ENCODE measurements around the gene TPD52L2. TPM values are rescaled to one million over a fixed set of nuclear protein-coding genes. Genes with fewer than 3 reads are reported as not detected.
"Not testable (repeated sequence)": the region's sequence is repeated elsewhere in the genome, so short reads cannot be mapped to it uniquely, and the experiment has no call there.

The TPD52L2 gene
- total RNA-seq, 2 experiments from 2014 or later = 54.0 to 56.3 TPM

DNA sequence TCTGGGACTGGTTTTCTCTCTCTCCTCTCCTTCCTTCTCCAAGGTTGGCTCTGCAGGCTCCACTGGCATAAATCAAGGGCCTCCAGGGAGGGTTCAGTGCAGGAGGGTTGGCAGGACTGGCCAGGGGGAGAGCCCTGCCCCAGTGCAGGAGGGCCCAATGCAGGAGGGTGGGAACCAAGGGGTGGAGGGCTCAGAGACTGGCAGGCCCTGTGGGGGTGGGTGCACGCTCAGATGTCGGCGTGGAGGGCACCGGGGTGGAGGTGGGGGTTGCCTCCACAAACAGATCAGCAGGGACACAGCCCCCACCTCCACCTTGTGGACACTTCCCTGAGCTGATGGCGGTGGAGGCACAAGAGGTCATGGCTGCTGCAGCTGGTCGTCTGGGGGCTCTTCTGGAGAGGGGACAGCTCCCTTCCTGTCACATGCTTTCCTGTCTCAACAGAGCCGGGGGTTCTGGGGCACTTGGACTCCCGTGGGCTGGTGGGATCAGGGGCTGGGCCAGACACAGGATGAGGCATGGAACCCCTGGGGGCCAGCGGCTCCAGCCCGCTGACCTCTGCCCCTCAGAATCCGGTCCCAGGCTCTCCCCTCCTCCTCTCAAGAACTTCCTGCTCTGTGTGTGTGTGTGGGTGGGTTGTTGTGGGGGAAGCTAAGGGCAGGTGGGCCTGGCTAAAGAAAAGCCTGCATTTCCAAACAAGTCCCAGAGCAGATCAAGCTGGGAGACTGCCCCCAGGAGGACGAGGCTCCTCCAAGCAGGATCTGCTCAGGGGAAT is 6.5 kb upstream of the TPD52L2 start:
- no peak for DNase-seq
- Mint-ChIP-seq H3K4me1 (peaks cover 31% of the 10 kb centered on the region), H3K4me3 (no peak overlapping the region), H3K27me3 (no peaks in the 10 kb centered on the region), H3K27ac (no peak overlapping the region), H3K9me3 (ENCODE audit: low read depth) (no peaks in the 10 kb centered on the region), H3K36me3 (ENCODE audit: low read depth) (peaks cover 17% of the 10 kb centered on the region)
- POLR2A ChIA-PET = no interaction called here
- CTCF ChIA-PET = interaction anchor here (0.6 kb wide), 1 partner anchor 90 kb away, joined by 4 read pairs; no protein-coding TSS in a partner anchor
- intact Hi-C loops (cut with DNase I, micrococcal nuclease) = no loop called here
- ATAC-seq = peak; percentile 17

DNA sequence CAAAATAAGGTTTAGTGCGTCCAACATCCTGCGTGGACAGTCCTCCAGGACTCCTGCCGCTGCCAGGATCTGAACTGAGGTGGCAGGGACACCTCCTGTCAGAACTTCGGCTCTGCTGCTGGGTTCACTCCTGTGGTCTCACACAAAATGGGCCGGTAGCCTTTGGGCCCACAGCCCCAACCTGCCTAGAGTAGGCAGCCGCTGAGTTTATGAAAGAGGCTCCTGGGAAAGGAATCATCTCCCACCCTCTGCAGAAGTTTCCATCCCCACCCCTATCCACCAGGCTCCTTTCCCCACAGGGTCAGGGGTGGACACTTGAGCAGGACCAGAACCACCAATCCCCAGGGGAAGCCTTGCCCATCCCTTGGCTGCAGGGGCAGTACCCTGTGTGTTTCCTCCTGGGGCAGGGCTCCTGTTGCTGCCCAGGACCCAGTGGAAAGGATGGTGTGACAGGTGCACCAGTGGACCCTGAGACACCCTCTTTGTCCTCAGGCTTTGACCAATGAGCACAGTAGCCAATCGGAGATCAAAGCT is 5.8 kb upstream of the TPD52L2 start:
- no peaks in the 10 kb centered on the region for H3K27me3 Mint-ChIP-seq
- ATAC-seq (no peak), DNase-seq (no peak)
- intact Hi-C loops (cut with DNase I, micrococcal nuclease) = no loop called here
- H3K4me3 Mint-ChIP-seq = no peak overlapping the region
- H3K27ac Mint-ChIP-seq = no peak overlapping the region
- no peaks in the 10 kb centered on the region for H3K9me3 Mint-ChIP-seq (ENCODE audit: low read depth)
- H3K4me1 Mint-ChIP-seq = peaks cover 37% of the 10 kb centered on the region
- CTCF ChIA-PET = no interaction called here
- H3K36me3 Mint-ChIP-seq (ENCODE audit: low read depth) = peaks cover 21% of the 10 kb centered on the region
- POLR2A ChIA-PET = no interaction called here

DNA sequence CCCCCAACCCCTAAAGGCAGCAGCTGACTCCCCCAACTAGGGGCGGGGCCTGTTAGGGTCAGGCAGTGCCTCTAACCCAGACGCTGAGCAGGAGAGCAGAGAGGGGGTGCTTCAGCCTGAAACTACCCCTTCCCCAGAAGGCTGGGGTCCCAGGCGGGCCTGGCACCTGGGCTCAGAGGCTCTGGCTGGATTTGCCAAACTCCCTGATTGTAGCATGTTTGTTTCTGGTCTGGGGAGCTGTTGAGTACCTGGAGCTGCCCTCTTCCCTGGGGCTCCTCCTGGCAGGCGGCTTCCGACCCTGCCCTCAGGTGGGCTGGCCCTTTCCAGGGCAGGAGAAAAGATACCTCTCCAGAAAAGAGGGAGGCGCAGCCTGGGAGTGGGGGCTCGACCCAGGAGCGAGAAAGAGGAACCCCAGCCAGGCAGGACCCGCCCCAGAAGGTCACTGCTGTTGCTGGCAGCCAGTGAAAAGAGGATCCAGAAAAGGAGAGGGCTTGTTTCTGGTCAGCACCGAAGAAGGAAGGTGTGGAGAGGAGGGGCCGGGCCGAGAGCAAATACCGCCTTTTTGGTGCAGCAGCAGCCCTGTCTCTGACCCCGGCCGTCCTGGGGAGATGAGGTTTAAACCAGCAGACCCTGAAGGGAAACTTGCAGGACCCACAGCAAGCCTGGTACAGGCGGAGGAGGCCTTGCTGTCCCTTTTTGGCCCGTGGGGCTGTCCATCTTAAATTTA is 4.6 kb upstream of the TPD52L2 start:
- DNase-seq (no peak), ATAC-seq (no peak)
- H3K4me1 Mint-ChIP-seq = peaks cover 37% of the 10 kb centered on the region
- H3K9me3 Mint-ChIP-seq (ENCODE audit: low read depth) = no peaks in the 10 kb centered on the region
- POLR2A ChIA-PET = no interaction called here
- H3K4me3 Mint-ChIP-seq = no peak overlapping the region
- H3K36me3 Mint-ChIP-seq (ENCODE audit: low read depth) = peaks cover 21% of the 10 kb centered on the region
- CTCF ChIA-PET = no interaction called here
- no peak overlapping the region for H3K27ac Mint-ChIP-seq
- no peaks in the 10 kb centered on the region for H3K27me3 Mint-ChIP-seq
- intact Hi-C loops (cut with DNase I, micrococcal nuclease) = loop anchor here (5.0 to 10.0 kb wide), 3 partner anchors 73 to 646 kb away; partner anchors contain the start of genes PTK6 (in 1 of the 2) and YTHDF1 (in 1 of the 2)

DNA sequence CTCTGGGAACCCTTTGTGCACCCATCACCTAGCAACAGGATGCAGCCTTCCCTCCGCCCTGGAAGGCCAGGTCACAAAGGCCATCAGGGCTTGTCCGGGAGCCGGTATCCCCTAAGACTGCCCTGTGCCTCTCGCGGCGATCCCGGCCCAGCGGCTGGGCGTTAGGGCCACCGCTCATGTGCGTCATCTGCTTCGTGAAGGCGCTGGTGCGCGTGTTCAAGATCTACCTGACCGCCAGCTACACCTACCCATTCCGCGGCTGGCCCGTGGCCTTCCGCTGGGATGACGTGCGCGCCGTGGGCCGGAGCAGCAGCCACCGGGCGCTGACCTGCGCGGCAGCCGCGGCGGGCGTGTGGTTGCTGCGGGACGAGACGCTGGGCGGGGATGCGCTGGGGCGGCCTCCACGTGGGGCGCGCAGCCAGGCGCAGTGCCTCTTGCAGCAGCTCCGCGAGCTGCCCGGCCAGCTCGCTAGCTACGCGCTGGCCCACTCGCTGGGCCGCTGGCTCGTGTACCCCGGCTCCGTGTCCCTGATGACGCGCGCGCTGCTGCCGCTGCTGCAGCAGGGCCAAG is 3.6 kb upstream of the TPD52L2 start, which contains the start of gene ABHD16B:
Gene ABHD16B (plus strand): TSS at position 134 of the 570 bp plus-strand sequence. CDS start 43 bp downstream, at position 177.
- CTCF ChIA-PET = no interaction called here
- H3K36me3 Mint-ChIP-seq (ENCODE audit: low read depth) = peaks cover 21% of the 10 kb centered on the region
- H3K27ac Mint-ChIP-seq = no peak within 1 kb of the TSS
- intact Hi-C loops (cut with DNase I, micrococcal nuclease) = loop anchor here (5.0 to 10.0 kb wide), 3 partner anchors 74 to 647 kb away; partner anchors contain the start of genes PTK6 (in 1 of the 2) and YTHDF1 (in 1 of the 2)
- H3K4me3 Mint-ChIP-seq = no peak within 1 kb of the TSS
- POLR2A ChIA-PET = no interaction called here
- no peaks in the 10 kb centered on the region for H3K27me3 Mint-ChIP-seq
- ATAC-seq (no peak), DNase-seq (no peak)
- H3K4me1 Mint-ChIP-seq = peaks cover 43% of the 10 kb centered on the region
- H3K9me3 Mint-ChIP-seq (ENCODE audit: low read depth) = no peaks in the 10 kb centered on the region

- ATAC-seq (no peak), DNase-seq (no peak)
- POLR2A ChIA-PET = interaction anchor here (0.6 kb wide), 1 partner anchor 152 kb away, joined by 3 read pairs; no protein-coding TSS in a partner anchor
- Mint-ChIP-seq H3K27ac (no peak overlapping the region), H3K9me3 (ENCODE audit: low read depth) (no peaks in the 10 kb centered on the region), H3K36me3 (ENCODE audit: low read depth) (peaks cover 21% of the 10 kb centered on the region), H3K4me1 (peaks cover 40% of the 10 kb centered on the region), H3K4me3 (no peak overlapping the region), H3K27me3 (no peaks in the 10 kb centered on the region)
- CTCF ChIA-PET = interaction anchor here (0.6 to 1.8 kb wide), 5 partner anchors 61 to 156 kb away, joined by 3 to 4 read pairs (median 3); partner anchors contain the start of genes ARFRP1, UCKL1 and ZGPAT
- intact Hi-C loops (cut with DNase I, micrococcal nuclease) = loop anchor here (5.0 to 10.0 kb wide), 3 partner anchors 75 to 647 kb away; partner anchors contain the start of genes PTK6 (in 1 of the 2) and YTHDF1 (in 1 of the 2)
Observed at GRCh38 chr20:63861981-63862901, 2.8 kb upstream of the TPD52L2 start.

DNA sequence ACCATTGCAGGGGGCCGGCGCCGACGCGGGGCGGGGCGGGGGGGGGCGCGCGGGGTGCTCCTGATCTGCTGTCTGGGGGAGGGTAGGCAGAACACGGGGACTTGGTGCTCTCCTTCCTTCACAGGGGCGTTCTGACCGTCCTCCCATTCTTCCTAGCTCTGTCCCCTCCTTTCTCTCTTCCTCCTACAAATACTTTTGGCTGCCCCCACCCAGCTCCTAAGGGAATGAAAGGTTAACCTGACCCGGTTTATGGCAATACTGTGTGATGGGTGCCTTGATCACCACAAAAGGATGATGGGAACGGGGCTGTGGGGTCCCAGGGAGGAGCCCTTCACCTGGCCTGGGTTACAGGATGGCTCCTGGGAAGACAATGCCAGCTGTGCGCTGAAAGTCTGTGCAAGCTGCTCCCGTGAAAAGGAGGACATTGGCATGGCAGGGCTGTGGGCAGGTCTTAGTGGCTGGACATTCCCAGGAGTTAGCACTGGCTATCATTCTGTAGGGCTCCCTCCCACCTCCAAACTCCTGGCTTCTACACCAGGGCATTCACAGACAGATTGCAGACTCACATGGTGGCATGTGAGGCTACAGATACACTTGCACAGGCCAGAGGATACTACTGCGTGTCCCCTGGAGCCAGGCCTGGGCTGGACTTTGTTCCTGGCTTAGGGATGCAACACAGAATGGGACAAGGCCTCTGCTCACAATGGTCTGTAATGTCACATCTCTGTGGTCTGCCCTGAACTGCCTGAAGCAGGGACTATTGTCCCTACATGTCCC is 1.9 kb upstream of the TPD52L2 start:
- CTCF ChIA-PET = interaction anchor here (0.6 to 3.2 kb wide), 8 partner anchors 13 to 157 kb away, joined by 3 to 15 read pairs (median 3); partner anchors contain the start of genes ARFRP1, UCKL1 and ZGPAT
- H3K4me1 Mint-ChIP-seq = peaks cover 37% of the 10 kb centered on the region

GRCh38 chr20:63863798-63864544 is 1.1 kb upstream of the TPD52L2 start:
- no peaks in the 10 kb centered on the region for H3K27me3 Mint-ChIP-seq
- intact Hi-C loops (cut with DNase I, micrococcal nuclease) = loop anchor here (1.0 to 10.0 kb wide), 9 partner anchors 77 to 649 kb away; partner anchors contain the start of genes ARFRP1 (in 2 of the 2), PTK6 (in 1 of the 2) and YTHDF1 (in 1 of the 2)
- peaks cover 30% of the 10 kb centered on the region for H3K4me1 Mint-ChIP-seq
- ChIA-PET CTCF (interaction anchor here (0.6 to 3.2 kb wide), 9 partner anchors 13 to 157 kb away, joined by 3 to 15 read pairs (median 3); no protein-coding TSS in a partner anchor), POLR2A (no interaction called here)
- peak overlapping the region; percentile 79 for H3K4me3 Mint-ChIP-seq
- DNase-seq (peak; percentile 86), ATAC-seq (peak; percentile 71)
- H3K27ac Mint-ChIP-seq = peak overlapping the region; percentile 92
- H3K36me3 Mint-ChIP-seq (ENCODE audit: low read depth) = peaks cover 28% of the 10 kb centered on the region
- no peaks in the 10 kb centered on the region for H3K9me3 Mint-ChIP-seq (ENCODE audit: low read depth)

More for the DNA sequence above, 1.9 kb upstream of the TPD52L2 start:
- Mint-ChIP-seq H3K27ac (peak overlapping the region; percentile 92), H3K4me3 (peak overlapping the region; percentile 79), H3K27me3 (no peaks in the 10 kb centered on the region), H3K36me3 (ENCODE audit: low read depth) (peaks cover 26% of the 10 kb centered on the region), H3K9me3 (ENCODE audit: low read depth) (no peaks in the 10 kb centered on the region)
- DNase-seq (no peak), ATAC-seq (no peak)
- intact Hi-C loops (cut with DNase I, micrococcal nuclease) = loop anchor here (5.0 to 10.0 kb wide), 3 partner anchors 76 to 648 kb away; partner anchors contain the start of genes PTK6 (in 1 of the 2) and YTHDF1 (in 1 of the 2)
- POLR2A ChIA-PET = no interaction called here

DNA sequence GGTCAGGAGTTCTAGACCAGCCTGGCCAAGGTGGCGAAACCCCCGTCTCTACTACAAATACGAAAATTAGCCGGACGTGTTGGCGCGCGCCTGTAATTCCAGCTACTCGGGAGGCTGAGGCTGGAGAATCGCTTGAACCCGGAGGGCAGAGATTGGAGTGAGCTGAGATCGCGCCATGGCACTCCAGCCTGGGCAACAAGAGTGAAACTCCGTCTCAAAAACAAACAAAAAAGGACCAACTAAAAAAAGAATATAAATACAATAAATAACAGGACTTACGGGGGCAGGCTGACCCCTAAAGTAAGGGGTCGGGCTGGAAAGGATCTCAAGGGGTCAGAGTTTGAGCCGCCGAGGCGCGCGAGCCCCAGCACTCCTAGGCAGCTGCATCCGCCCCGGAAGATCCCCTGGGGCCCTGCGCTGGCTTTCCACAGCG is 509 bp upstream of the TPD52L2 start:
- peaks cover 24% of the 10 kb centered on the region for H3K4me1 Mint-ChIP-seq
- no peak for DNase-seq
- ATAC-seq = peak; percentile 2
- peaks cover 34% of the 10 kb centered on the region for H3K36me3 Mint-ChIP-seq (ENCODE audit: low read depth)
- peak overlapping the region; percentile 79 for H3K4me3 Mint-ChIP-seq
- no peaks in the 10 kb centered on the region for H3K9me3 Mint-ChIP-seq (ENCODE audit: low read depth)
- intact Hi-C loops (cut with DNase I, micrococcal nuclease) = loop anchor here (1.0 to 10.0 kb wide), 9 partner anchors 77 to 650 kb away; partner anchors contain the start of genes ARFRP1 (in 2 of the 2), PTK6 (in 1 of the 2) and YTHDF1 (in 1 of the 2)
- ChIA-PET POLR2A (interaction anchor here (0.6 to 1.2 kb wide), 5 partner anchors 9 to 326 kb away, joined by 3 to 5 read pairs (median 3); partner anchors contain the start of genes ARFRP1, LIME1 and ZGPAT), CTCF (interaction anchor here (0.6 to 3.2 kb wide), 13 partner anchors 11 to 327 kb away, joined by 3 to 15 read pairs (median 4); no protein-coding TSS in a partner anchor)
- peak overlapping the region; percentile 92 for H3K27ac Mint-ChIP-seq
- H3K27me3 Mint-ChIP-seq = no peaks in the 10 kb centered on the region

GRCh38 chr20:63867042-63867441 is 2.0 kb downstream of the TPD52L2 start:
- H3K27me3 Mint-ChIP-seq; H3K27ac Mint-ChIP-seq; ATAC-seq; H3K9me3 Mint-ChIP-seq (ENCODE audit: low read depth); H3K4me3 Mint-ChIP-seq; CTCF ChIA-PET; DNase-seq: not testable (repeated sequence)
- H3K36me3 Mint-ChIP-seq (ENCODE audit: low read depth) = peaks cover 38% of the 10 kb centered on the region
- intact Hi-C loops (cut with DNase I, micrococcal nuclease) = loop anchor here (10.0 kb wide), 2 partner anchors 332 to 652 kb away; partner anchors contain the start of genes PTK6 (in 1 of the 2) and YTHDF1 (in 1 of the 2)
- POLR2A ChIA-PET = interaction anchor here (0.7 kb wide), 1 partner anchor 754 kb away, joined by 4 read pairs; no protein-coding TSS in a partner anchor
- peaks cover 24% of the 10 kb centered on the region for H3K4me1 Mint-ChIP-seq
